Urinary bladder (tissue), 4 donors: Measurements from ENCODE around the gene HEXIM1. TPM values are rescaled to one million over a fixed set of nuclear protein-coding genes. Genes with fewer than 3 reads are reported as not detected.
A peak's percentile ranks its signal among the peaks of the same experiment; 100 is the strongest.

Experiments
- DNase-seq: peaks from one replicate; pipeline ENCODE4 v3.0.0-alpha.2; 2015; ENCODE audit errors: extremely low spot score
- H3K27ac ChIP-seq: one replicate; pipeline ENCODE4 v1.5.1; 2013; ENCODE audit warnings: low read depth, mild to moderate bottlenecking, moderate library complexity
- H3K36me3 ChIP-seq: one replicate; pipeline ENCODE4 v1.6.1; 2013; ENCODE audit warnings: mild to moderate bottlenecking, moderate library complexity; ENCODE audit not compliant: insufficient read depth
- H3K4me1 ChIP-seq: one replicate; pipeline ENCODE4 v1.6.1; 2013; ENCODE audit warnings: mild to moderate bottlenecking, moderate library complexity; ENCODE audit not compliant: insufficient read depth
- H3K4me3 ChIP-seq: one replicate; pipeline ENCODE4 v1.5.1; 2013; ENCODE audit warnings: low read depth, low read length
- WGBS: extraction: QIAGEN DNeasy Blood & Tissue Kit; methylation state at CpG from one replicate; pipeline ENCODE4 v1.1.7; 2013; 5-methylcytosine and 5-hydroxymethylcytosine counted together
- polyA plus RNA-seq: library from polyadenylated mRNA; stranded (reverse); fragments of 200-250 nt; gene quantifications from one replicate; pipeline ENCODE4 v1.2.3, GENCODE V29; 2013
- total RNA-seq: library from RNA; depleted of rRNA; stranded (reverse); fragments of >200 nt; gene quantifications from one replicate; pipeline ENCODE4 v1.2.3, GENCODE V29; 2014
- donor health status: healthy with polysubstance abuse.
- donor health status: healthy.

The HEXIM1 gene
- total and polyA plus RNA-seq, 2 donors, result 19.2 to 22.0 TPM

GRCh38 chr17:45150911-45151809 lies 2.9 kb downstream of the HEXIM1 start:
- H3K27ac ChIP-seq, result no peak overlapping the region
- H3K36me3 ChIP-seq, result no peaks in the 10 kb centered on the region
- 21% methylated on average over 8 of the region's 8 CpGs for WGBS
- peak overlapping the region; percentile 29 for H3K4me3 ChIP-seq
- DNase-seq, result no peak
- peaks cover 2% of the 10 kb centered on the region for H3K4me1 ChIP-seq

- no peak overlapping the region for H3K27ac ChIP-seq
Measured at GRCh38 chr17:45155029-45155428, 6.8 kb downstream of the HEXIM1 start.

GRCh38 chr17:45155483-45155882 lies 7.2 kb downstream of the HEXIM1 start:
- 82% methylated on average over 2 of the region's 2 CpGs for WGBS
- H3K36me3 ChIP-seq, result no peaks in the 10 kb centered on the region
- H3K27ac ChIP-seq, result no peak overlapping the region
- H3K4me1 ChIP-seq, result peaks cover 1% of the 10 kb centered on the region
- no peak overlapping the region for H3K4me3 ChIP-seq
- no peak for DNase-seq

More at GRCh38 chr17:45155029-45155428, 6.8 kb downstream of the HEXIM1 start:
- H3K36me3 ChIP-seq, result no peaks in the 10 kb centered on the region
- WGBS, result 94% methylated on average over 4 of the region's 4 CpGs
- no peak for DNase-seq
- no peak overlapping the region for H3K4me3 ChIP-seq
- H3K4me1 ChIP-seq, result peaks cover 1% of the 10 kb centered on the region

GRCh38 chr17:45156242-45156641 lies 8.0 kb downstream of the HEXIM1 start:
- no peak for DNase-seq
- H3K27ac ChIP-seq, result no peak overlapping the region
- peaks cover 1% of the 10 kb centered on the region for H3K4me1 ChIP-seq
- WGBS, result 90% methylated on average over 3 of the region's 3 CpGs
- H3K36me3 ChIP-seq, result no peaks in the 10 kb centered on the region
- no peak overlapping the region for H3K4me3 ChIP-seq

GRCh38 chr17:45160447-45161287 lies 12.4 kb downstream of the HEXIM1 start:
- no peak for DNase-seq
- no peaks in the 10 kb centered on the region for H3K4me1 ChIP-seq
- H3K27ac ChIP-seq, result peak overlapping the region; percentile 100
- no peaks in the 10 kb centered on the region for H3K36me3 ChIP-seq
- WGBS, result under 1% methylated on average over 48 of the region's 48 CpGs
- peak overlapping the region; percentile 83 for H3K4me3 ChIP-seq

GRCh38 chr17:45161288-45162024 lies 13.2 kb downstream of the HEXIM1 start, which contains the start of gene HEXIM2:
Gene HEXIM2 (plus strand): TSS chr17:45161875. CDS start chr17:45162794, 919 bp downstream.
- no peaks in the 10 kb centered on the region for H3K36me3 ChIP-seq
- H3K4me1 ChIP-seq, result no peaks in the 10 kb centered on the region
- peak within 1 kb of the TSS; percentile 100 for H3K27ac ChIP-seq
- peak within 1 kb of the TSS; percentile 83 for H3K4me3 ChIP-seq
- DNase-seq, result peak; percentile 100
- under 1% methylated on average over 53 of the region's 53 CpGs for WGBS

- H3K4me1 ChIP-seq, result no peaks in the 10 kb centered on the region
- peak overlapping the region; percentile 61 for H3K27ac ChIP-seq
- H3K4me3 ChIP-seq, result peak overlapping the region; percentile 19
- 54% methylated on average over 9 of the region's 9 CpGs for WGBS
- no peaks in the 10 kb centered on the region for H3K36me3 ChIP-seq
- no peak for DNase-seq
Measured at GRCh38 chr17:45162025-45162687, 13.9 kb downstream of the HEXIM1 start.

GRCh38 chr17:45164734-45165269 lies 16.5 kb downstream of the HEXIM1 start:
- no peak for DNase-seq
- Histone ChIP-seq H3K36me3 (no peaks in the 10 kb centered on the region), H3K4me3 (no peak overlapping the region), H3K27ac (no peak overlapping the region), H3K4me1 (no peaks in the 10 kb centered on the region)
- 98% methylated on average over 7 of the region's 7 CpGs for WGBS

GRCh38 chr17:45168991-45169752 lies 20.9 kb downstream of the HEXIM1 start:
- DNase-seq, result no peak
- Histone ChIP-seq H3K27ac (no peak overlapping the region), H3K36me3 (no peaks in the 10 kb centered on the region), H3K4me3 (no peak overlapping the region), H3K4me1 (no peaks in the 10 kb centered on the region)
- WGBS, result 93% methylated on average over 43 of the region's 43 CpGs

- H3K4me3 ChIP-seq, result no peak overlapping the region
- DNase-seq, result no peak
- H3K36me3 ChIP-seq, result no peaks in the 10 kb centered on the region
- 75% methylated on average over 12 of the region's 12 CpGs for WGBS
- peak overlapping the region; percentile 63 for H3K27ac ChIP-seq
- no peaks in the 10 kb centered on the region for H3K4me1 ChIP-seq
Measured at GRCh38 chr17:45170280-45170930, 22.1 kb downstream of the HEXIM1 start.

- WGBS, result 23% methylated on average over 5 of the region's 5 CpGs
- Histone ChIP-seq H3K27ac (peak overlapping the region; percentile 94), H3K36me3 (no peaks in the 10 kb centered on the region), H3K4me1 (no peaks in the 10 kb centered on the region), H3K4me3 (no peak overlapping the region)
- no peak for DNase-seq
Measured at GRCh38 chr17:45170931-45171337, 22.7 kb downstream of the HEXIM1 start.
